ENCODE measurements around the gene GABRB1.

Gene GABRB1

DNA sequence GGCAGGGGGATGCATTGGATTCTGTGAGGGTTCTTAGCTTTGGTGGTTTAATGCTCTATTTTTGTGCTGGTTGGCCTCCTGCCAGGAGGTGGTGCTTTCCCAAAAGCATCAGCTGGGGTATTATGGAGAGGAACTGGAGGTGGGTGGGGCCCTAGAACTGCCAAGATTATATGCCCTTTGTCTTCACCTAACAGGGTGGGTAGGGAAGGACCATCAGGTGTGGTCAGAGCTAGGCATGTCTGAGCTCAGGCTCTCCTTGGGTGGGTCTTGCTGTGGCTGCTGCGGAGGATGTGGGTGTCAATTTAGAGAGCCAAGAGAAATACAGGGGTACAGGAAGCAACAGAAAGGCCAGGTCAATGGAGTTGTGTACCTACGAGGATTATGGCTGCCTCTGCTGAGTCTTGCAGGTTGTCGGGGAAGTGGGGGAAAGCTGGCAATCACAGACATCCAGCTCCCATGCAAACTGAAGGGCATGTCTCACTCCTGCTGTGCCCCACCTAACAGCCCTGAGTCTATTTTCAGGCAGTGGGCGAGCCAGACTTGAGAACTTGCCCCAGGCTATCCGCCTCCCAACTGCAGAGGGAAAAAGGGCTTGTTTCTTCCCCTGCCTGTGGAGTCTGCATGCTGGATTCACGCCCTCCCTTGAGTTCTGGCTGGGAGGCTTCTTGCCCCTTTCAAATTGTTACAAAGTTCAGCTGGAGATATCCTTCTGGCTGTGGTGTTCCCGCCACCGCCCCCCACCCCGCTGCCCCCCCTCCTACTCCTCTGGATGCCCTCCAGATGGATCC, 220.2 kb downstream of the GABRB1 start:
- no peaks in the 10 kb centered on the region for H3K9me3 ChIP-seq
- H3K4me3 ChIP-seq (ENCODE audit: low read depth in 1 of 2, low read length in 1 of 2) = no peak overlapping the region
- TF ChIP-seq, protein P1, sequence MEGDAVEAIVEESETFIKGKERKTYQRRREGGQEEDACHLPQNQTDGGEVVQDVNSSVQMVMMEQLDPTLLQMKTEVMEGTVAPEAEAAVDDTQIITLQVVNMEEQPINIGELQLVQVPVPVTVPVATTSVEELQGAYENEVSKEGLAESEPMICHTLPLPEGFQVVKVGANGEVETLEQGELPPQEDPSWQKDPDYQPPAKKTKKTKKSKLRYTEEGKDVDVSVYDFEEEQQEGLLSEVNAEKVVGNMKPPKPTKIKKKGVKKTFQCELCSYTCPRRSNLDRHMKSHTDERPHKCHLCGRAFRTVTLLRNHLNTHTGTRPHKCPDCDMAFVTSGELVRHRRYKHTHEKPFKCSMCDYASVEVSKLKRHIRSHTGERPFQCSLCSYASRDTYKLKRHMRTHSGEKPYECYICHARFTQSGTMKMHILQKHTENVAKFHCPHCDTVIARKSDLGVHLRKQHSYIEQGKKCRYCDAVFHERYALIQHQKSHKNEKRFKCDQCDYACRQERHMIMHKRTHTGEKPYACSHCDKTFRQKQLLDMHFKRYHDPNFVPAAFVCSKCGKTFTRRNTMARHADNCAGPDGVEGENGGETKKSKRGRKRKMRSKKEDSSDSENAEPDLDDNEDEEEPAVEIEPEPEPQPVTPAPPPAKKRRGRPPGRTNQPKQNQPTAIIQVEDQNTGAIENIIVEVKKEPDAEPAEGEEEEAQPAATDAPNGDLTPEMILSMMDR (IDR thresholded peaks at IDR 0.05) = no peak
- no peaks in the 10 kb centered on the region for H3K36me3 ChIP-seq
- no peaks in the 10 kb centered on the region for H3K27me3 ChIP-seq
- H3K27ac ChIP-seq = no peak overlapping the region
- H3K4me1 ChIP-seq (ENCODE audit: control insufficient read depth in 1 of 2, insufficient read depth in 1 of 2, low read depth in 1 of 2, low read length in 1 of 2) = no peaks in the 10 kb centered on the region

GRCh38 chr4:47263721-47264120, 232.4 kb downstream of the GABRB1 start:
- Histone ChIP-seq H3K4me1 (ENCODE audit: control insufficient read depth in 1 of 2, insufficient read depth in 1 of 2, low read depth in 1 of 2, low read length in 1 of 2) (no peaks in the 10 kb centered on the region), H3K27ac (no peak overlapping the region), H3K4me3 (ENCODE audit: low read depth in 1 of 2, low read length in 1 of 2) (no peak overlapping the region), H3K27me3 (no peaks in the 10 kb centered on the region), H3K9me3 (no peaks in the 10 kb centered on the region), H3K36me3 (no peaks in the 10 kb centered on the region)
- TF ChIP-seq, protein P1 (IDR thresholded peaks at IDR 0.05) = no peak

DNA sequence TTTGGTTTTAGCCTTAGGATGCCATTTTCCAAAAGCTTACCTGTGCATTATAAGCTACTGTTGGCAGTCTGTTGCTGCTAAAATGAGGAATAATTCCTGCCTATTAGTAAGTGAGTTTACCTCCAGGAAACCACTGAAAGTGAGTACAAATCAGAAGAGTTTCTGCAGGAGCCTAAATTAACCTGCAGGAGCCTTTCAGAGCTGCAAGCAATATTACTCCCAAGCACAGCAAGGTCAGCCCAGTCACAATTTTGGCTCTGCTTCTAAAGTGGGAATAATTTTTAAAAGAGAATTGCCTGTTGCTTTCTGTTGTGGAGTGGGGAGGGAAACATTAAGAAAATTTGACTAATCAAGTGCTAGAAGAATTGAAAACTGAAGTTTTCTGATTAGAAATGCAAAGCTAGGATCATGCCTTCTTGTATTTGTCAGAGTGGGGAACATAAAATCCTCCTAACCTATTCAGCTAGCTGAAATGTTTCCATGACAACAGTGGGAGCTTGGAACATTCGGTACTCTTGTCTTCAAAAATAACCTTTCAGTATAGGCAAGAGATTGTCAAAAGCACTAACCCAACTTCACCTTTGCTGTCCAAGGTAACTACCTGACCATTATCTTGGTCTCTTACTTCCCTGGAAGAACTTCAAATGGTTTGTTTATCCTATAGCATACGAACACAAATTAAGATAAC, 239.0 kb downstream of the GABRB1 start:
- Histone ChIP-seq H3K27me3 (no peaks in the 10 kb centered on the region), H3K27ac (no peak overlapping the region), H3K4me1 (ENCODE audit: control insufficient read depth in 1 of 2, insufficient read depth in 1 of 2, low read depth in 1 of 2, low read length in 1 of 2) (no peaks in the 10 kb centered on the region), H3K36me3 (no peaks in the 10 kb centered on the region), H3K9me3 (no peaks in the 10 kb centered on the region), H3K4me3 (ENCODE audit: low read depth in 1 of 2, low read length in 1 of 2) (no peak overlapping the region)
- TF ChIP-seq, protein P1 (IDR thresholded peaks at IDR 0.05) = no peak

DNA sequence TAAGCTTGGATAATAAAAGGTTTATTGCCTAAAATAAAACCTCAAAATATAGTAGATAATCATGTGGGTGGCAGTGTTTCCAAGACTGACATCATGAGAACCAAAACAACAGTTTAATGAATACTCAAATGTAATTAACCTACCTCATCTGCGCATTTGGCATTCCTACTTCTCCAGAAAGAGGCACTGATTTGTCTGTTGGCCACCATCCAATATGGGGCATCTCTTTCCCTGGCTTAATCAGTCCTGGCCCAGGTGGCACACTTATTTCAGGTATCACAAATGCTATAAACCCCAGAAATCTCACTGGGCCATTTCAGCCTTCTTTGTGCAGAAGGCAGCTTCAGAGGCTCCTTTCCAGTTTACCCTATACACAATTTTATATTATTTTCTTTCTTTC, 239.9 kb downstream of the GABRB1 start:
- no peak overlapping the region for H3K27ac ChIP-seq
- H3K9me3 ChIP-seq = no peaks in the 10 kb centered on the region
- no peaks in the 10 kb centered on the region for H3K4me1 ChIP-seq (ENCODE audit: control insufficient read depth in 1 of 2, insufficient read depth in 1 of 2, low read depth in 1 of 2, low read length in 1 of 2)
- H3K4me3 ChIP-seq (ENCODE audit: low read depth in 1 of 2, low read length in 1 of 2) = no peak overlapping the region
- H3K27me3 ChIP-seq = no peaks in the 10 kb centered on the region
- TF ChIP-seq, protein P1 (IDR thresholded peaks at IDR 0.05) = no peak
- no peaks in the 10 kb centered on the region for H3K36me3 ChIP-seq

- Histone ChIP-seq H3K27ac (no peak overlapping the region), H3K4me3 (ENCODE audit: low read depth in 1 of 2, low read length in 1 of 2) (no peak overlapping the region), H3K4me1 (ENCODE audit: control insufficient read depth in 1 of 2, insufficient read depth in 1 of 2, low read depth in 1 of 2, low read length in 1 of 2) (no peaks in the 10 kb centered on the region), H3K27me3 (no peaks in the 10 kb centered on the region), H3K36me3 (no peaks in the 10 kb centered on the region), H3K9me3 (no peaks in the 10 kb centered on the region)
- TF ChIP-seq, protein P1 (IDR thresholded peaks at IDR 0.05) = no peak
These were observed 243.5 kb downstream of the GABRB1 start for GRCh38 chr4:47274901-47275300.

Measured in neutrophil (primary cell).